Endothelial cell (in vitro differentiated cells): ENCODE measurements around the gene ANKS1B. TPM values are rescaled to one million over a fixed set of nuclear protein-coding genes. Genes with fewer than 3 reads are reported as not detected.

ENCODE experiments used
- DNase-seq: peaks from one replicate; pipeline ENCODE4 v3.0.0; 2021; ENCODE audit warnings: low spot score
- H3K27ac Mint-ChIP-seq: one replicate; pipeline ENCODE4 v1.8.0; 2021; ENCODE audit warnings: mixed read lengths, inconsistent platforms; ENCODE audit not compliant: unreplicated experiment
- H3K27me3 Mint-ChIP-seq: one replicate; pipeline ENCODE4 v1.8.0; 2021; ENCODE audit warnings: mild to moderate bottlenecking, moderate library complexity, mixed read lengths, inconsistent platforms; ENCODE audit not compliant: unreplicated experiment
- H3K36me3 Mint-ChIP-seq: one replicate; pipeline ENCODE4 v1.8.0; 2021; ENCODE audit warnings: mild to moderate bottlenecking, low read depth, mixed read lengths, inconsistent platforms; ENCODE audit not compliant: unreplicated experiment
- H3K4me1 Mint-ChIP-seq: one replicate; pipeline ENCODE4 v1.8.0; 2021; ENCODE audit warnings: mild to moderate bottlenecking, mixed read lengths, inconsistent platforms; ENCODE audit not compliant: unreplicated experiment
- H3K4me3 Mint-ChIP-seq: one replicate; pipeline ENCODE4 v1.8.0; 2021; ENCODE audit warnings: mild to moderate bottlenecking, mixed read lengths, inconsistent platforms; ENCODE audit not compliant: unreplicated experiment
- H3K9me3 Mint-ChIP-seq: one replicate; pipeline ENCODE4 v1.8.0; 2021; ENCODE audit warnings: mixed read lengths, inconsistent platforms; ENCODE audit not compliant: unreplicated experiment
- total RNA-seq: library from RNA; stranded (reverse); fragmentation: NEBNext Ultra II Directional; extraction: Animal tissue kit (Norgen Biotek cat#: 25700); gene quantifications from one replicate; pipeline ENCODE4 v1.2.1, GENCODE V29; 2021; ENCODE audit not compliant: unreplicated experiment
- TF ChIP-seq, protein P1 (sequence below): fragments of 200-600 bp; sonication (generic); IDR thresholded peaks from one replicate; pipeline ENCODE4 v1.5.0; 2021; ENCODE audit warnings: antibody characterized with exemption; ENCODE audit not compliant: unreplicated experiment

ANKS1B gene
- total RNA-seq, 1 donor from 2014 or later, result 2.6 TPM

- Mint-ChIP-seq H3K4me3 (no peak overlapping the region), H3K27me3 (peaks cover 10% of the 10 kb centered on the region), H3K27ac (no peak overlapping the region), H3K4me1 (peaks cover 21% of the 10 kb centered on the region), H3K9me3 (no peaks in the 10 kb centered on the region), H3K36me3 (no peaks in the 10 kb centered on the region)
- no peak for DNase-seq
- TF ChIP-seq, protein P1, sequence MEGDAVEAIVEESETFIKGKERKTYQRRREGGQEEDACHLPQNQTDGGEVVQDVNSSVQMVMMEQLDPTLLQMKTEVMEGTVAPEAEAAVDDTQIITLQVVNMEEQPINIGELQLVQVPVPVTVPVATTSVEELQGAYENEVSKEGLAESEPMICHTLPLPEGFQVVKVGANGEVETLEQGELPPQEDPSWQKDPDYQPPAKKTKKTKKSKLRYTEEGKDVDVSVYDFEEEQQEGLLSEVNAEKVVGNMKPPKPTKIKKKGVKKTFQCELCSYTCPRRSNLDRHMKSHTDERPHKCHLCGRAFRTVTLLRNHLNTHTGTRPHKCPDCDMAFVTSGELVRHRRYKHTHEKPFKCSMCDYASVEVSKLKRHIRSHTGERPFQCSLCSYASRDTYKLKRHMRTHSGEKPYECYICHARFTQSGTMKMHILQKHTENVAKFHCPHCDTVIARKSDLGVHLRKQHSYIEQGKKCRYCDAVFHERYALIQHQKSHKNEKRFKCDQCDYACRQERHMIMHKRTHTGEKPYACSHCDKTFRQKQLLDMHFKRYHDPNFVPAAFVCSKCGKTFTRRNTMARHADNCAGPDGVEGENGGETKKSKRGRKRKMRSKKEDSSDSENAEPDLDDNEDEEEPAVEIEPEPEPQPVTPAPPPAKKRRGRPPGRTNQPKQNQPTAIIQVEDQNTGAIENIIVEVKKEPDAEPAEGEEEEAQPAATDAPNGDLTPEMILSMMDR, result no peak
Measured at GRCh38 chr12:98752726-98753125, 1232.0 kb downstream of the ANKS1B start.

- Mint-ChIP-seq H3K4me1 (peaks cover 21% of the 10 kb centered on the region), H3K27ac (no peak overlapping the region), H3K9me3 (no peaks in the 10 kb centered on the region), H3K4me3 (no peak overlapping the region), H3K27me3 (peaks cover 11% of the 10 kb centered on the region), H3K36me3 (no peaks in the 10 kb centered on the region)
- TF ChIP-seq, protein P1, result no peak
- DNase-seq, result no peak
Measured at GRCh38 chr12:98751580-98752115, 1233.1 kb downstream of the ANKS1B start.

GRCh38 chr12:98750511-98750910 is 1234.2 kb downstream of the ANKS1B start:
- no peaks in the 10 kb centered on the region for H3K36me3 Mint-ChIP-seq
- no peaks in the 10 kb centered on the region for H3K9me3 Mint-ChIP-seq
- TF ChIP-seq, protein P1, result no peak
- peaks cover 14% of the 10 kb centered on the region for H3K27me3 Mint-ChIP-seq
- H3K27ac Mint-ChIP-seq, result no peak overlapping the region
- DNase-seq, result no peak
- peaks cover 21% of the 10 kb centered on the region for H3K4me1 Mint-ChIP-seq
- no peak overlapping the region for H3K4me3 Mint-ChIP-seq

DNA sequence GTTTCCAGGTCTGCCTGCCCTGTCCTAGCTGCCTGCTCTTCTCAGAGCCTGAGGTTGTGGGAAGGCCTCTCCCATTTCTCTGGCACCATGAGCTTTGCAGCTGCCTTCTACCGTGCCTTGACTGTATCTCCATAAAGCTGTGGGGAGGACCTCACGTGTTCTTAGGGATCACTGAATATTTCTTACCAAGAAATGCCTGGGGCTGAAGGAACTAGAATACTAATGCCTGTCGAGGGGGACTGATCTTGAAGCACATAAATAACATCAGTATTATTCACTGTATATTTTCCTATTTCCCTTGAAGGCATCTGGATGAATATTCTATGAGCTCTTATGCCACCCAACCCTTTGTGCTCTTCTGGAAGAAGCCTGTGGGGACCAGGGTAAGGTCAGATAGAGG is 1236.3 kb downstream of the ANKS1B start:
- peaks cover 21% of the 10 kb centered on the region for H3K4me1 Mint-ChIP-seq
- DNase-seq, result no peak
- H3K4me3 Mint-ChIP-seq, result no peak overlapping the region
- no peak overlapping the region for H3K27ac Mint-ChIP-seq
- no peaks in the 10 kb centered on the region for H3K9me3 Mint-ChIP-seq
- H3K27me3 Mint-ChIP-seq, result peaks cover 10% of the 10 kb centered on the region
- H3K36me3 Mint-ChIP-seq, result no peaks in the 10 kb centered on the region
- TF ChIP-seq, protein P1, result no peak

DNA sequence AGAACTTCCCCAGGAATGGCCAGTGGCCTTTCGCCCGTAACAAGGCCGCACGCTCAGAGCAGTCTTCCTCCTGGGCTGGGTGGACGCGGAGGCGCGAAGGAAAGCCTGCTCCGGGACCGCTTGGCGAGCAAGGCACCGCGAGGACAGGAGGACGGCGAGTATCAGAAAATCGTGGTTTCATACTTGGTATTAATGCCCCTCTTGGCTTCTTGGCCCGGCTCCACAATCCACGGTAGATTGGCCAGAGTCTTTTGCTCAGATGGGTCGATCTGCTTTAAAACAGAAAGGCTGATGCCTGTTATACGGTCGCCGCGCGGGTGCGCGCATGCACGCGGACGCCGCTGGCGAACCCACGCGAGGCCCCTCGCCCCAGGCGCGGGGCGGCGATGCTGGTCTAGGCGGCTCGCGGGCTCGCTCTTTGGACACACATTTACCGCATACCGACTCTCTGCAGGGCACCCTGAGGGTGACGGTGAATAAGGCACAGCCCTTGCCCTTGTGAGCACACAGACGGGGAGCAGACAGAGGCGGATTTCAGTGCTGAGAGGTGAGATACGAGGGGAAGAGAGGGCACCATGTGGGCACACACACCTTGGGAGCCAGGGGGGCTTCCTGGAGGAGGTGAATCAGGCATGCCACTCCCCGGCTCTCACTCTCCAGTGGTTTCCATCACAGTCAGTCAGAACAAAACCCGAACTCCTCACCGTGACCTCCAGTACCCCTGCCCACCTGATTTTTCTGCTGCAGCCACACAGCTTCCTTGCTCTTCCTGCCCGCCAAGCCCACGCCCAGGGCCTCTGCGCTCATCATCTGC is 1239.0 kb downstream of the ANKS1B start:
- no peak overlapping the region for H3K4me3 Mint-ChIP-seq
- peaks cover 13% of the 10 kb centered on the region for H3K4me1 Mint-ChIP-seq
- peak; percentile 43 for DNase-seq
- no peak overlapping the region for H3K27ac Mint-ChIP-seq
- no peaks in the 10 kb centered on the region for H3K9me3 Mint-ChIP-seq
- H3K36me3 Mint-ChIP-seq, result no peaks in the 10 kb centered on the region
- TF ChIP-seq, protein P1, result no peak
- peaks cover 12% of the 10 kb centered on the region for H3K27me3 Mint-ChIP-seq
